ENCODE measurements around the gene TBX18.

GRCh38 chr6:84667252-84668213, 96.9 kb downstream of the TBX18 start:
- TF ChIP-seq CTCF (IDR thresholded peaks at IDR 0.05 in 2 of 3, conservative IDR thresholded peaks at IDR 0.05 in 1 of 3; ENCODE audit: borderline replicate concordance in 1 of 3, insufficient read depth in 1 of 3, low read depth in 2 of 3, low read length in 2 of 3), result no peak
- no peak for TF ChIP-seq FOSL1 (IDR thresholded peaks at IDR 0.05; ENCODE audit: low read depth)
- TF ChIP-seq POLR2A (IDR thresholded peaks at IDR 0.05; ENCODE audit: borderline replicate concordance, extremely low read depth, insufficient read depth, insufficient read length), result no peak
- TF ChIP-seq SP1 (IDR thresholded peaks at IDR 0.05; ENCODE audit: low read depth), result no peak
- TF ChIP-seq TCF7L2 (IDR thresholded peaks at IDR 0.05; ENCODE audit: borderline replicate concordance, extremely low read depth, insufficient read depth, insufficient read length), result no peak
- no peak for TF ChIP-seq ATF3 (IDR thresholded peaks at IDR 0.05)

All from HCT116 (cell line).